ENCODE measurements around the gene CTBP2. TPM values are rescaled to one million over a fixed set of nuclear protein-coding genes. Genes with fewer than 3 reads are reported as not detected.
"Not testable (repeated sequence)": the region's sequence is repeated elsewhere in the genome, so short reads cannot be mapped to it uniquely, and the experiment has no call there.

Gene CTBP2
- total RNA-seq, 1 experiment from 2014 or later = 97.2 TPM

DNA sequence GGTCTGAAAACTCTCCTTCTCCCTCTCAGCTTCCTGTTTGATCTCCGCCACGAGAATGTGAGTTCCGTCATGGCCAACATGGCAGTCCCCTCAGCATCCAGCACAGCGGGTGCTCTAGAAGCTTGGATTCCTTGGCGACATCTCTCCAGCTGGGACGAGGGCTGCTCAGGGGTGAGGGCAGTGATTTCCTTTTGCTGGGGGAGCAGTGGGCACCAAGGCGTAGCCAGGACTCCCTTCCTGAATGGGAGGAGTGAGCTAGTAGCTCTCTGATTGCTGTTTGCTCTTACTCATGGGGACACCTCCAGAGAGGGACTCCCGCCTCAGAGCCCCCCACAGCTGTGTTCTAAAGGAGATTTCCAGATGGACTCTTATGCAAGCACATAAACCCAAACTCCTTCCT lies 28.8 kb upstream of the CTBP2 start:
- Mint-ChIP-seq H3K27me3 (ENCODE audit: insufficient read depth, unreplicated experiment) (peaks cover 6% of the 10 kb centered on the region), H3K4me3 (ENCODE audit: unreplicated experiment) (no peak overlapping the region), H3K27ac (ENCODE audit: unreplicated experiment) (no peak overlapping the region), H3K9me3 (ENCODE audit: unreplicated experiment) (no peaks in the 10 kb centered on the region), H3K36me3 (ENCODE audit: insufficient read depth, unreplicated experiment) (peaks cover 5% of the 10 kb centered on the region), H3K4me1 (ENCODE audit: low read depth, unreplicated experiment) (no peaks in the 10 kb centered on the region)
- no peaks in the 10 kb centered on the region for H3K36me3 ChIP-seq (ENCODE audit: control insufficient read depth, insufficient read depth, low read length)
- H3K4me1 ChIP-seq = no peaks in the 10 kb centered on the region
- no peaks in the 10 kb centered on the region for H3K9me3 ChIP-seq
- H3K4me3 ChIP-seq (ENCODE audit: low read depth, low read length) = no peak overlapping the region
- BruUV-seq (replicated peaks) = no TSS peak
- ChIA-PET POLR2A (no interaction called here), CTCF (no interaction called here)
- no peaks in the 10 kb centered on the region; the same call in 1 of the 2 replicates for H3K27me3 ChIP-seq (replicated peaks; ENCODE audit: control insufficient read depth, insufficient read depth, low read length)
- TF ChIP-seq, protein P1, sequence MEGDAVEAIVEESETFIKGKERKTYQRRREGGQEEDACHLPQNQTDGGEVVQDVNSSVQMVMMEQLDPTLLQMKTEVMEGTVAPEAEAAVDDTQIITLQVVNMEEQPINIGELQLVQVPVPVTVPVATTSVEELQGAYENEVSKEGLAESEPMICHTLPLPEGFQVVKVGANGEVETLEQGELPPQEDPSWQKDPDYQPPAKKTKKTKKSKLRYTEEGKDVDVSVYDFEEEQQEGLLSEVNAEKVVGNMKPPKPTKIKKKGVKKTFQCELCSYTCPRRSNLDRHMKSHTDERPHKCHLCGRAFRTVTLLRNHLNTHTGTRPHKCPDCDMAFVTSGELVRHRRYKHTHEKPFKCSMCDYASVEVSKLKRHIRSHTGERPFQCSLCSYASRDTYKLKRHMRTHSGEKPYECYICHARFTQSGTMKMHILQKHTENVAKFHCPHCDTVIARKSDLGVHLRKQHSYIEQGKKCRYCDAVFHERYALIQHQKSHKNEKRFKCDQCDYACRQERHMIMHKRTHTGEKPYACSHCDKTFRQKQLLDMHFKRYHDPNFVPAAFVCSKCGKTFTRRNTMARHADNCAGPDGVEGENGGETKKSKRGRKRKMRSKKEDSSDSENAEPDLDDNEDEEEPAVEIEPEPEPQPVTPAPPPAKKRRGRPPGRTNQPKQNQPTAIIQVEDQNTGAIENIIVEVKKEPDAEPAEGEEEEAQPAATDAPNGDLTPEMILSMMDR (IDR thresholded peaks at IDR 0.05; ENCODE audit: insufficient read depth in 1 of 2, low read depth in 1 of 2, low read length in 1 of 2, severe bottlenecking in 1 of 2, unreplicated experiment in 1 of 2) = no peak
- no peak for DNase-seq
- intact Hi-C loops (cut with micrococcal nuclease; ENCODE audit: unreplicated experiment) = no loop called here

DNA sequence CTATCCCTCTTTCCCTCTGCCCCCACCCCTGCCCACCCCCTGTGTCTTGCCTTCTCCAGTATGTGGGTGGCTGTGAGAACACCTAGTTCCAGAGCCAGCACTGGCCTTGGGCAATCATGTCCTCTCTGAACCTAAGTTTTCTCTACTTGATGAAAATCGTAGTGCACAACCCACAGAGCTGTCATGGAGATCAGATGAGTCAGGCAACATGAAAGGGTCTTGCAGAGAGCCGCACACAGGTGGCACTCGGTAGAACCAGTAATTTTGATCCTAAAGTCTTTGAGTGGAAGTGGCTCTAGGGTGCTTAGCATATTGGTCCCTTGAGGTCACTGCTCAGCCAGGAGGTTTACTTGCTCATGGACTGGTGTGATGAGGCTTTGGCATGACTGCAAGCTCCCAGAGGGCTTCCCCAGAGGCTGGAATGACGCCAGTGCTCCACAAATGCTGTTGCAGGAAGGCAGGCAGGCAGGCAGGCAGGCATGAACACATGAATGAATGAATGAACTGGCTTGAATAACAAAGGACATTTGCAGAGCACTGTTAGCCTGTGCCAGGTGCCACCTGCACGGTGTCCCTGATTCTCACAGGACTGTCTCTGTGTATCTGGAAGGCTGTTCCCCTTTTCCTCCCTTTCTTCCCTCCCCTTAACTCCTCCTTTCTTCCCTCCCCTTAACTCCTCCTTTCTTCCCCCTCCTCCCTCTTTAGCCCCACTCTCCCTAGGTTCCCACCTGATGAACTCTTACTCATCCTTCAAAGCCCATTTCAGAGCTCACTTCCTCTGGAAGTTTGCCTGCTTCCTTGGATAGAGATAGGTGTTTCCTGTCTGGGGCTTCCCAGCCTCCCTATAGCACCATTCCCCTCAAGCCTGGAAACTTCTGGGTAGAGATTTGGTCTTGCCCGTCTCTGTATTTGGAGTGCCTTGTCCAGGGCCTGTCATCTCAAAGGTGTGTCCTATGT lies 27.2 kb upstream of the CTBP2 start:
- Mint-ChIP-seq H3K27me3 (ENCODE audit: insufficient read depth, unreplicated experiment) (peaks cover 6% of the 10 kb centered on the region), H3K27ac (ENCODE audit: unreplicated experiment) (no peak overlapping the region), H3K4me3 (ENCODE audit: unreplicated experiment) (no peak overlapping the region), H3K36me3 (ENCODE audit: insufficient read depth, unreplicated experiment) (peaks cover 5% of the 10 kb centered on the region), H3K4me1 (ENCODE audit: low read depth, unreplicated experiment) (no peaks in the 10 kb centered on the region), H3K9me3 (ENCODE audit: unreplicated experiment) (no peaks in the 10 kb centered on the region)
- TF ChIP-seq, protein P1 (IDR thresholded peaks at IDR 0.05; ENCODE audit: insufficient read depth in 1 of 2, low read depth in 1 of 2, low read length in 1 of 2, severe bottlenecking in 1 of 2, unreplicated experiment in 1 of 2) = no peak
- Histone ChIP-seq H3K4me1 (no peaks in the 10 kb centered on the region), H3K4me3 (ENCODE audit: low read depth, low read length) (no peak overlapping the region), H3K9me3 (no peaks in the 10 kb centered on the region), H3K36me3 (ENCODE audit: control insufficient read depth, insufficient read depth, low read length) (no peaks in the 10 kb centered on the region), H3K27me3 (replicated peaks; ENCODE audit: control insufficient read depth, insufficient read depth, low read length) (no peaks in the 10 kb centered on the region; the same call in 1 of the 2 replicates)
- no peak for DNase-seq
- intact Hi-C loops (cut with micrococcal nuclease; ENCODE audit: unreplicated experiment) = no loop called here
- POLR2A ChIA-PET = no interaction called here
- CTCF ChIA-PET = no interaction called here
- BruUV-seq (replicated peaks) = no TSS peak

DNA sequence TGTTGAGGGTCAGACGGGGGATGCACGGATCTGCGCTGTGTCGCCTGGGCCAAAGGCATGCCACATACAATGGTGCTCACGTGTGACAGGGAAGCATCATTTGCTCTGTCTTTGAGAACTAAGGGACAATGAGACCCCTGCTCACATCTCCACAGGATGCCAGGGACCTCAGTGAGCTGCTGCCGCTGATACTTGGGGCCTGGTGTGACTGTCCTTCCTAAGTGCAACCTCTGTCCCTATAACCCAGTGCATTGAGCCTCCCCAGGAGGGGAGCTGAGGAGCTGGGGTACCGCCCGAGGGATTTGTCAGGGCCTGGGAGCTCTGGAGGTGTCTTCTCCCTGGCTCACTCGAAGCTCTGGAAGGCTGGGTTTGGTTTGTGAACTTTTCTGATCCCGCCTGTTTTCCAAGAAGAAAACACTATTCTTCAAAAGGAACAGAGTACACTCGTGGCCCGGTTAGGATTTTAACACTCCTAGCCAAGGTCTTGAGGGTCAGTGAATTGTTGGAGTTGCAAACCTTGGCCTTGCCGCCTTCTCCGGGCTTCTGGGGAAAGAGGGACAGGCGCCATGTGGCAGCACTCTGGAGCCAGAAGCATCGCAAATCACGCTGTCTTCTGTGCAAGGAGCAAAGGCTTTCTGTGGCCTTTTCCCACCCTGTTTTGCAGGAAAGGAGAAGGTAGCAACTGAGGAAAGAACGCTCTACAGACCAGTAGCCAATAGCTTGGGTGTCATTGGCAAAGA lies 26.2 kb upstream of the CTBP2 start:
- Histone ChIP-seq H3K4me3 (ENCODE audit: low read depth, low read length) (no peak overlapping the region), H3K27me3 (replicated peaks; ENCODE audit: control insufficient read depth, insufficient read depth, low read length) (no peaks in the 10 kb centered on the region; the same call in 1 of the 2 replicates), H3K36me3 (ENCODE audit: control insufficient read depth, insufficient read depth, low read length) (no peaks in the 10 kb centered on the region), H3K4me1 (no peaks in the 10 kb centered on the region), H3K9me3 (no peaks in the 10 kb centered on the region)
- Mint-ChIP-seq H3K27me3 (ENCODE audit: insufficient read depth, unreplicated experiment) (peaks cover 5% of the 10 kb centered on the region), H3K4me3 (ENCODE audit: unreplicated experiment) (no peak overlapping the region), H3K36me3 (ENCODE audit: insufficient read depth, unreplicated experiment) (peaks cover 5% of the 10 kb centered on the region), H3K9me3 (ENCODE audit: unreplicated experiment) (no peaks in the 10 kb centered on the region), H3K27ac (ENCODE audit: unreplicated experiment) (no peak overlapping the region), H3K4me1 (ENCODE audit: low read depth, unreplicated experiment) (no peaks in the 10 kb centered on the region)
- ChIA-PET POLR2A (no interaction called here), CTCF (no interaction called here)
- intact Hi-C loops (cut with micrococcal nuclease; ENCODE audit: unreplicated experiment) = no loop called here
- DNase-seq = no peak
- BruUV-seq (replicated peaks) = no TSS peak
- TF ChIP-seq, protein P1 (IDR thresholded peaks at IDR 0.05; ENCODE audit: insufficient read depth in 1 of 2, low read depth in 1 of 2, low read length in 1 of 2, severe bottlenecking in 1 of 2, unreplicated experiment in 1 of 2) = no peak

DNA sequence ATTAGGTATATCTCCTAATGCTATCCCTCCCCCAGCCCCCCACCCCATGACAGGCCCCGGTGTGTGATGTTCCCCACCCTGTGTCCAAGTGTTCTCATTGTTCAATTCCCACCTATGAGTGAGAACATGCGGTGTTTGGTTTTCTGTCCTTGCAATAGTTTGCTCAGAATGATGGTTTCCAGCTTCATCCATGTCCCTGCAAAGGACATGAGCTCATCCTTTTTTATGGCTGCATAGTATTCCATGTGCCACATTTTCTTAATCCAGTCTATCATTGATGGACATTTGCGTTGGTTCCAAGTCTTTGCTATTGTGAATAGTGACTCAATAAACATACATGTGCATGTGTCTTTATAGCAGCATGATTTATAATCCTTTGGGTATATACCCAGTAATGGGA lies 18.7 kb upstream of the CTBP2 start:
- H3K4me1 Mint-ChIP-seq (ENCODE audit: low read depth, unreplicated experiment); DNase-seq; H3K36me3 Mint-ChIP-seq (ENCODE audit: insufficient read depth, unreplicated experiment); intact Hi-C loops (cut with micrococcal nuclease; ENCODE audit: unreplicated experiment); H3K9me3 ChIP-seq; H3K27me3 Mint-ChIP-seq (ENCODE audit: insufficient read depth, unreplicated experiment); CTCF ChIA-PET; H3K4me3 ChIP-seq (ENCODE audit: low read depth, low read length); H3K4me3 Mint-ChIP-seq (ENCODE audit: unreplicated experiment); H3K4me1 ChIP-seq; H3K27me3 ChIP-seq (replicated peaks; ENCODE audit: control insufficient read depth, insufficient read depth, low read length); H3K9me3 Mint-ChIP-seq (ENCODE audit: unreplicated experiment); BruUV-seq (replicated peaks); H3K36me3 ChIP-seq (ENCODE audit: control insufficient read depth, insufficient read depth, low read length); H3K27ac Mint-ChIP-seq (ENCODE audit: unreplicated experiment); POLR2A ChIA-PET: not testable (repeated sequence)
